ENCODE measurements around the gene ITGAL. TPM values are rescaled to one million over a fixed set of nuclear protein-coding genes. Genes with fewer than 3 reads are reported as not detected.
A peak's percentile ranks its signal among the peaks of the same experiment; 100 is the strongest.
"Not testable (repeated sequence)": the region's sequence is repeated elsewhere in the genome, so short reads cannot be mapped to it uniquely, and the experiment has no call there.

Gene ITGAL
- total RNA-seq, 2 experiments from 2014 or later, result 210 to 222 TPM

GRCh38 chr16:30457743-30458560 lies 14.6 kb upstream of the ITGAL start:
- H3K4me3 Mint-ChIP-seq, result peak overlapping the region; percentile 57
- no peaks in the 10 kb centered on the region for H3K27me3 Mint-ChIP-seq
- ATAC-seq (no peak), DNase-seq (no peak)
- CTCF ChIA-PET, result interaction anchor here (0.6 to 7.0 kb wide), 16 partner anchors 9 to 236 kb away, joined by 3 to 39 read pairs (median 6); partner anchors contain the start of genes DCTPP1, ITGAL, SEPHS2 and ZNF689
- H3K27ac Mint-ChIP-seq, result peak overlapping the region; percentile 95
- intact Hi-C loops (cut with DNase I, micrococcal nuclease), result loop anchor here (1.0 to 5.0 kb wide), 4 partner anchors 13 to 69 kb away; partner anchors contain the start of genes DCTPP1 (in 1 of the 2) and ZNF768 (in 1 of the 2)
- H3K4me1 Mint-ChIP-seq, result peaks cover 57% of the 10 kb centered on the region
- no peaks in the 10 kb centered on the region for H3K9me3 Mint-ChIP-seq (ENCODE audit: low read depth)
- POLR2A ChIA-PET, result interaction anchor here (0.6 to 2.4 kb wide), 7 partner anchors 14 to 420 kb away, joined by 3 to 11 read pairs (median 7); partner anchors contain the start of genes DCTPP1 and ITGAL
- no peaks in the 10 kb centered on the region for H3K36me3 Mint-ChIP-seq (ENCODE audit: low read depth)

- peak; percentile 96 for ATAC-seq
- no peaks in the 10 kb centered on the region for H3K27me3 Mint-ChIP-seq
These were observed 13.8 kb upstream of the ITGAL start for GRCh38 chr16:30458561-30459394.

DNA sequence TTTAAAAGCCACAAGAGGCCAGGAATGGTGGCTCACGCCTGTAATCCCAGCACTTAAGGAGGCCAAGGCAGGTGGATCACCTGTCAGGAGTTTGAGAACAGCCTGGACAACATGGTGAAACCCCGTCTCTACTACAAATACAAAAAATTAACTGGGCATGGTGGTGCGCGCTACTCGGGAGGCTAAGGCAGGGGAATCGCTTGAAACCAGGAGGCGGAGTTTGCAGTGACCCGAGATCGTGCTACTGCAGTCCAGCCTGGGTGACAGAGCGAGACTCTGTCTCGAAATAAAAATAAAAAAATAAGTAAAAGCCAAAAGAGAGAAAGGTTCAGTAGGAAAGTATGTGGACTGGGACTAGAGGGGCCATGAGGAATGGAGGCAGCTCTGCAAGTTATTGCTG lies 13.1 kb upstream of the ITGAL start:
- CTCF ChIA-PET, result interaction anchor here (0.6 to 7.0 kb wide), 11 partner anchors 10 to 190 kb away, joined by 3 to 39 read pairs (median 4); partner anchors contain the start of genes DCTPP1, ITGAL and ZNF688
- peaks cover 55% of the 10 kb centered on the region for H3K4me1 Mint-ChIP-seq
- no peaks in the 10 kb centered on the region for H3K27me3 Mint-ChIP-seq
- intact Hi-C loops (cut with DNase I, micrococcal nuclease), result loop anchor here in 1 of 2 experiments (2.0 to 5.0 kb wide), 2 partner anchors 25 to 68 kb away; partner anchors contain the start of gene ZNF768
- peak overlapping the region; percentile 57 for H3K4me3 Mint-ChIP-seq
- H3K27ac Mint-ChIP-seq, result peak overlapping the region; percentile 95
- ATAC-seq (no peak), DNase-seq (no peak)
- no peaks in the 10 kb centered on the region for H3K36me3 Mint-ChIP-seq (ENCODE audit: low read depth)
- POLR2A ChIA-PET, result interaction anchor here (0.7 to 1.9 kb wide), 3 partner anchors 13 to 95 kb away, joined by 3 to 9 read pairs (median 4); partner anchors contain the start of gene ITGAL
- no peaks in the 10 kb centered on the region for H3K9me3 Mint-ChIP-seq (ENCODE audit: low read depth)

More at GRCh38 chr16:30458561-30459394, 13.8 kb upstream of the ITGAL start:
- no peaks in the 10 kb centered on the region for H3K36me3 Mint-ChIP-seq (ENCODE audit: low read depth)
- H3K9me3 Mint-ChIP-seq (ENCODE audit: low read depth), result no peaks in the 10 kb centered on the region
- POLR2A ChIA-PET, result interaction anchor here (0.9 to 2.4 kb wide), 5 partner anchors 14 to 123 kb away, joined by 3 to 11 read pairs (median 8); partner anchors contain the start of genes DCTPP1 and ITGAL
- peaks cover 59% of the 10 kb centered on the region for H3K4me1 Mint-ChIP-seq
- peak overlapping the region; percentile 95 for H3K27ac Mint-ChIP-seq
- intact Hi-C loops (cut with DNase I, micrococcal nuclease), result loop anchor here (1.0 to 5.0 kb wide), 4 partner anchors 13 to 69 kb away; partner anchors contain the start of genes DCTPP1 (in 1 of the 2) and ZNF768 (in 1 of the 2)
- CTCF ChIA-PET, result interaction anchor here (0.6 to 7.0 kb wide), 16 partner anchors 9 to 235 kb away, joined by 3 to 39 read pairs (median 4); partner anchors contain the start of genes DCTPP1, ITGAL, SEPHS2 and ZNF688
- peak; percentile 94 for DNase-seq
- peak overlapping the region; percentile 57 for H3K4me3 Mint-ChIP-seq

DNA sequence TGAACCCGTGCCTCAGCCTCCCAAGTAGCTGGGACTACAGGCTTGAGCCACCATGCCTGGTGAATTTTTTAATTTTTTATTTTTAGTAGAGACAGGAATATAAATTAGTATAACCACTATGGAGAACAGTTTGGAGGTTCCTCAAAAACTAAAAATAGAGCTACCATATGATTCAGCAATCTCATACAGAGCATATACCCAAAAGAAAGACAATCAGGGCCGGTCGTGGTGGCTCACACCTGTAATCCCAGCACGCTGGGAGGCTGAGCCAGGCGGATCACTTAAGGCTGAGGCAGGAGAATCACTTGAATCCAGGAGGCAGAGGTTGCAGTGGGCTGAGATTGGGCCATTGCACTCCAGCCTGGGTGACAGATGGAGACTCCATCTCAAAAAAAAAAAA lies 11.1 kb upstream of the ITGAL start:
- H3K4me3 Mint-ChIP-seq; H3K27me3 Mint-ChIP-seq; H3K9me3 Mint-ChIP-seq (ENCODE audit: low read depth); DNase-seq; intact Hi-C loops (cut with DNase I, micrococcal nuclease); H3K27ac Mint-ChIP-seq; H3K36me3 Mint-ChIP-seq (ENCODE audit: low read depth); ATAC-seq: not testable (repeated sequence)
- ChIA-PET POLR2A (interaction anchor here (0.6 to 1.0 kb wide), 2 partner anchors 12 to 287 kb away, joined by 3 read pairs; partner anchors contain the start of gene PHKG2), CTCF (interaction anchor here (1.2 to 7.0 kb wide), 3 partner anchors 9 to 31 kb away, joined by 3 to 39 read pairs (median 9); partner anchors contain the start of gene DCTPP1)
- peaks cover 56% of the 10 kb centered on the region for H3K4me1 Mint-ChIP-seq

DNA sequence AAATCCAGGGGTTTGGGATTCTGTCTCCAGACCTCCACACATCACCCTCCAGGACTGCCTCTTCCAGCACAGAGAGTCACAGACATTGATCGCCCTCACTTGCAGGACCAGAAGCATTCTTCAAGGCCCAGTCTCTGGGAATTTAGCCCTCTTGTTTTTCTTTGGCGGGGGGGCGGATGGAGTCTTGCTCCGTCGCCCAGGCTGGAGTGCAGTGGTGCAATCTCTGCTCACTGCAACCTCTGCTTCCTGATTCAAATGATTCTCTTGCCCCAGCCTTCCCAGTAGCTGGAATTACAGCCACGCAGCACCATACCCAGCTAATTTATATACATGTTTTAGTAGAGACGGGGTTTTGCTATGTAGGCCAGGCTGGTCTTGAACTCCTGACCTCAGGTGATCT lies 8.5 kb upstream of the ITGAL start:
- Mint-ChIP-seq H3K9me3 (ENCODE audit: low read depth) (no peaks in the 10 kb centered on the region), H3K27ac (no peak overlapping the region), H3K4me1 (peaks cover 38% of the 10 kb centered on the region), H3K36me3 (ENCODE audit: low read depth) (no peaks in the 10 kb centered on the region), H3K27me3 (no peaks in the 10 kb centered on the region), H3K4me3 (no peak overlapping the region)
- CTCF ChIA-PET, result no interaction called here
- intact Hi-C loops (cut with DNase I, micrococcal nuclease), result no loop called here
- DNase-seq (no peak), ATAC-seq (no peak)
- POLR2A ChIA-PET, result interaction anchor here (0.9 kb wide), 1 partner anchor 50 kb away, joined by 4 read pairs; no protein-coding TSS in a partner anchor

- peaks cover 21% of the 10 kb centered on the region for H3K36me3 Mint-ChIP-seq (ENCODE audit: low read depth)
- peak; percentile 27 for DNase-seq
- ChIA-PET POLR2A (interaction anchor here (0.6 kb wide), 1 partner anchor 20 kb away, joined by 3 read pairs; no protein-coding TSS in a partner anchor), CTCF (interaction anchor here (0.6 to 2.3 kb wide), 7 partner anchors 9 to 105 kb away, joined by 3 to 13 read pairs (median 3); no protein-coding TSS in a partner anchor)
- no peaks in the 10 kb centered on the region for H3K27me3 Mint-ChIP-seq
- no peaks in the 10 kb centered on the region for H3K9me3 Mint-ChIP-seq (ENCODE audit: low read depth)
- H3K4me3 Mint-ChIP-seq, result peak overlapping the region; percentile 39
- peaks cover 62% of the 10 kb centered on the region for H3K4me1 Mint-ChIP-seq
- peak; percentile 32 for ATAC-seq
- peak overlapping the region; percentile 98 for H3K27ac Mint-ChIP-seq
- intact Hi-C loops (cut with DNase I, micrococcal nuclease), result loop anchor here (2.0 to 5.0 kb wide), 7 partner anchors 67 to 1978 kb away; partner anchors contain the start of genes APOBR (in 1 of the 2), CLN3 (in 1 of the 2) and TBX6 (in 1 of the 2)
These were observed 2.4 kb upstream of the ITGAL start for GRCh38 chr16:30470170-30470512.

DNA sequence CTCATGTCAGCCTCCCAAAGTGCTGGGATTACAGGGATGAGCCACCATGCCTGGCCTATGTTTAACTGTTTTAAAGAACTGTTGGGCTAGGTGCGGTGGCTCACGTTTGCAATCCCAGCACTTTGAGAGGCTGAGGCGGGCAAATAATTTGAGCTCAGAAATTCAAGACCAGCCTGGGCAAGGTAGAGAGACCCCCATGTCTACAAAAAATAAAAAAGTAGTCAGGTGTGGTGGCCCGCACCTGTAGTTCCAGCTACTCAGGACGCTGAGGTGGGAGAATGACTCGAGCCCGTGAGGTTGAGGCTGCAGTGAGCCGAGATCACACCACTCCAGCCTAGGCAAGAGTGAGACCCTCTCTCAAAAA lies 1.9 kb upstream of the ITGAL start:
- peaks cover 25% of the 10 kb centered on the region for H3K36me3 Mint-ChIP-seq (ENCODE audit: low read depth)
- H3K27ac Mint-ChIP-seq, result peak overlapping the region; percentile 98
- intact Hi-C loops (cut with DNase I, micrococcal nuclease), result loop anchor here (2.0 to 5.0 kb wide), 7 partner anchors 67 to 1978 kb away; partner anchors contain the start of genes APOBR (in 1 of the 2), CLN3 (in 1 of the 2) and TBX6 (in 1 of the 2)
- no peaks in the 10 kb centered on the region for H3K9me3 Mint-ChIP-seq (ENCODE audit: low read depth)
- H3K4me3 Mint-ChIP-seq, result peak overlapping the region; percentile 95
- peaks cover 63% of the 10 kb centered on the region for H3K4me1 Mint-ChIP-seq
- ChIA-PET POLR2A (interaction anchor here (0.6 kb wide), 1 partner anchor 20 kb away, joined by 3 read pairs; no protein-coding TSS in a partner anchor), CTCF (interaction anchor here (0.6 to 1.8 kb wide), 5 partner anchors 10 to 105 kb away, joined by 3 to 13 read pairs (median 4); no protein-coding TSS in a partner anchor)
- no peaks in the 10 kb centered on the region for H3K27me3 Mint-ChIP-seq
- ATAC-seq, result no peak
- DNase-seq, result no peak

DNA sequence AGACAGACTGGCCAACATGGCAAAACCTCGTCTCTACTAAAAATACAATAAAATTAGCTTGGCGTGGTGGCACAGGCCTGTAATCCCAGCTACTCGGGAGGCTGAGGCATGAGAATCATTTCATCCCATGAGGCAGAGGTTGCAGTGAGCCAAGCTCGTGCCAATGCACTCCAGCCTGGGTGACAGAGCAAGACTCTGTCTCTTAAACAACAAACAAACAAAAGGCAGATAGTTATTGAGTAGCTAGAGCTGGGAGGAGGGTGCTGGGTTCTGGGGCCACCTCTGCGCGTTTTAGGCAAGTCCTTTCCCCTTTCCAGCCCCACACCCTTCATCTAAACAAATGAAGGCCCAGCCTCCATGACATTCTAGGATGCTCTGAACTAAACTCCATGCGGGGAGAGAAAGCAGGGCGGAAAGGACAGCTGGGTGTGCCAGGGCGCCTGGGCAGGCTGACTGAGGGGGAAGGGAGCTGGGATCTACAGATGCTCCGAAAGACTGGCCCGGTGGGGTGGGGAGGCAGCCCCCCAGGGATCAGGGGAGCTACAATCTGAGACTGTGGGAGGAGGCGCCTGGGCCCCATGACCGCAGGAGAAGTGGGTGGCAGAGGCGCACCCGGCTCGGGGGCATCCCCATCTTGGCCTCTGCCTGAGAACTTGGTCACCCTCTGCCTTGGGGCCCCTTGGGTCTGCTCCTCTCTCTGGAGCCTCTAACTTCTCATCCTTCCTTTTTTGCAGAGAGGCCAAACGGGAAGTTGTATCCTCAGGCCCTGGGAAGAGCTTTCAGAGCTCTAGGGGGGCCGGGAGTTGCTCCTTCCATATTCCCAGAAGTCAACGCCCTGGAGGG lies 910 bp downstream of the ITGAL start:
- H3K4me3 Mint-ChIP-seq, result peak overlapping the region; percentile 95
- peak; percentile 21 for ATAC-seq
- H3K9me3 Mint-ChIP-seq (ENCODE audit: low read depth), result no peaks in the 10 kb centered on the region
- H3K27me3 Mint-ChIP-seq, result no peaks in the 10 kb centered on the region
- peaks cover 48% of the 10 kb centered on the region for H3K36me3 Mint-ChIP-seq (ENCODE audit: low read depth)
- peaks cover 64% of the 10 kb centered on the region for H3K4me1 Mint-ChIP-seq
- H3K27ac Mint-ChIP-seq, result peak overlapping the region; percentile 99
- CTCF ChIA-PET, result interaction anchor here (0.6 to 3.1 kb wide), 12 partner anchors 14 to 1358 kb away, joined by 3 to 36 read pairs (median 4); partner anchors contain the start of gene DCTPP1
- POLR2A ChIA-PET, result interaction anchor here (0.6 to 2.6 kb wide), 12 partner anchors 12 to 226 kb away, joined by 3 to 9 read pairs (median 4); partner anchors contain the start of genes DCTPP1, SRCAP and ZNF747
- DNase-seq, result peak; percentile 86
- intact Hi-C loops (cut with DNase I, micrococcal nuclease), result loop anchor here (1.0 to 5.0 kb wide), 12 partner anchors 15 to 1981 kb away; partner anchors contain the start of genes ALDOA (in 1 of the 2), APOBR (in 1 of the 2), CLN3 (in 1 of the 2) and DCTPP1 (in 1 of the 2)

DNA sequence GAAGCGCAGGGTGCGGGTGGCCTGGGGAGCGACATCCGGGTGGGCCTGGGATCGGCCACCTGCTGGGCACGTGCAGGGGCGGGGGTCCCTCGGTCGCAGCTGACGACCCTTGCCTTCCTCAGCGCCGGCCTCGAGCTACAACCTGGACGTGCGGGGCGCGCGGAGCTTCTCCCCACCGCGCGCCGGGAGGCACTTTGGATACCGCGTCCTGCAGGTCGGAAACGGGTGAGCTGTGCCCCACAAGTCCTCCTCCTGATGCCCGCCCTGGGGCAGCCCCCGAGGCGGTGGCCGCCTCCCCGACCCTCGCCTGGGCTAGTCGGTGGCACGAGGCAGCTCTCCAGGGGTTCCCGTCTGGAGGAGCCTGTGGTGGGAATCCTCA lies 1.5 kb downstream of the ITGAL start:
- Mint-ChIP-seq H3K9me3 (ENCODE audit: low read depth) (no peaks in the 10 kb centered on the region), H3K36me3 (ENCODE audit: low read depth) (peaks cover 54% of the 10 kb centered on the region), H3K27me3 (no peaks in the 10 kb centered on the region), H3K4me1 (peaks cover 67% of the 10 kb centered on the region), H3K4me3 (peak overlapping the region; percentile 95), H3K27ac (peak overlapping the region; percentile 99)
- intact Hi-C loops (cut with DNase I, micrococcal nuclease), result loop anchor here (5.0 kb wide), 6 partner anchors 63 to 1982 kb away; partner anchors contain the start of genes APOBR (in 1 of the 2), CLN3 (in 1 of the 2) and TBX6 (in 1 of the 2)
- ATAC-seq, result no peak
- ChIA-PET POLR2A (interaction anchor here (0.9 to 2.6 kb wide), 10 partner anchors 13 to 225 kb away, joined by 3 to 9 read pairs (median 4); partner anchors contain the start of genes DCTPP1, SRCAP and ZNF747), CTCF (interaction anchor here (0.6 to 3.1 kb wide), 10 partner anchors 14 to 1358 kb away, joined by 3 to 36 read pairs (median 4); partner anchors contain the start of gene DCTPP1)
- no peak for DNase-seq
